CD8-positive, alpha-beta memory T cell (primary cell): ENCODE results near the gene HPN. TPM values are rescaled to one million over a fixed set of nuclear protein-coding genes. Genes with fewer than 3 reads are reported as not detected.
A peak's percentile ranks its signal among the peaks of the same experiment; 100 is the strongest.

Experiments used
- CTCF ChIA-PET: fragments of 350-600 bp; sonication (Branson Sonifier 250); formaldehyde crosslinking; loops from one replicate; lab custom pipeline; 2021; ENCODE audit warnings: antibody characterized with exemption; lab: Charles Lee
- POLR2A ChIA-PET: fragments of 350-600 bp; sonication (Branson Sonifier 250); formaldehyde crosslinking; loops from one replicate; lab custom pipeline; 2021; ENCODE audit warnings: antibody characterized with exemption; lab: Charles Lee
- DNase-seq, 5 donors: peaks; one replicate each; pipeline versions ENCODE4 v3.0.0 to v3.0.0-alpha.2; 2020 to 2022; ENCODE audit warnings: mixed read lengths in 1 of 5
- H3K27ac ChIP-seq: one replicate; pipeline ENCODE4 v1.7.0; 2013; ENCODE audit warnings: low read depth, mild to moderate bottlenecking, low read length, moderate library complexity
- H3K27me3 ChIP-seq: 2 replicates; pipeline ENCODE4 v1.7.0; 2013; ENCODE audit warnings: low read length, mild to moderate bottlenecking; ENCODE audit not compliant: insufficient read depth, poor library complexity, severe bottlenecking
- H3K36me3 ChIP-seq: 2 replicates; pipeline ENCODE4 v1.7.0; 2013; ENCODE audit warnings: mild to moderate bottlenecking, low read length, moderate library complexity; ENCODE audit not compliant: insufficient read depth
- H3K4me1 ChIP-seq: 2 replicates; pipeline ENCODE4 v1.7.0; 2013; ENCODE audit warnings: mild to moderate bottlenecking, low read length, moderate library complexity; ENCODE audit not compliant: insufficient read depth
- H3K4me3 ChIP-seq: 2 replicates; pipeline ENCODE4 v1.7.0; 2013; ENCODE audit warnings: mild to moderate bottlenecking, low read length
- H3K9me3 ChIP-seq: 2 replicates; pipeline ENCODE4 v1.7.0; 2013; ENCODE audit warnings: mild to moderate bottlenecking, low read length
- H3K27ac Mint-ChIP-seq, 8 donors: one replicate each; pipeline ENCODE4 v1.8.0; 2020 to 2021; ENCODE audit warnings: mixed read lengths in 8 of 8, mild to moderate bottlenecking in 6 of 8, inconsistent platforms in 3 of 8, moderate library complexity in 3 of 8
- H3K27me3 Mint-ChIP-seq, 2 donors: one replicate each; pipeline ENCODE4 v1.8.0; 2020 to 2021; ENCODE audit warnings: mixed read lengths in 2 of 2, mild to moderate bottlenecking in 1 of 2, moderate library complexity in 1 of 2
- H3K36me3 Mint-ChIP-seq, 3 donors: one replicate each; pipeline ENCODE4 v1.8.0; 2020 to 2021; ENCODE audit warnings: mixed read lengths in 3 of 3, inconsistent platforms in 1 of 3, mild to moderate bottlenecking in 1 of 3
- H3K4me1 Mint-ChIP-seq, 3 donors: one replicate each; pipeline ENCODE4 v1.8.0; 2020 to 2021; ENCODE audit warnings: mixed read lengths in 3 of 3, inconsistent platforms in 1 of 3, mild to moderate bottlenecking in 1 of 3
- H3K4me3 Mint-ChIP-seq, 7 donors: one replicate each; pipeline ENCODE4 v1.8.0; 2020 to 2021; ENCODE audit warnings: mixed read lengths in 7 of 7, mild to moderate bottlenecking in 6 of 7, moderate library complexity in 4 of 7, inconsistent platforms in 2 of 7
- H3K9me3 Mint-ChIP-seq, 5 donors: one replicate each; pipeline ENCODE4 v1.8.0; 2020 to 2022; ENCODE audit warnings: mixed read lengths in 5 of 5, mild to moderate bottlenecking in 3 of 5, moderate library complexity in 2 of 5, inconsistent platforms in 1 of 5
- polyA plus RNA-seq: library from polyadenylated mRNA; unstranded; fragments of 300-500 nt; fragmentation: Illumina TruSeq; gene quantifications from one replicate; pipeline ENCODE4 v1.2.3, GENCODE V29; 2021
- total RNA-seq, 2 experiments: library from RNA; stranded (reverse); gene quantifications; one replicate each; pipeline ENCODE4 v1.2.3, GENCODE V29; 2021

HPN gene
- total and polyA plus RNA-seq, 3 experiments from 2014 or later, result 0.53 TPM; not detected in 2

- H3K27me3 ChIP-seq, result no peaks in the 10 kb centered on the region
- Mint-ChIP-seq H3K27me3 (peaks cover under 1 to 3% of the 10 kb centered on the region in 2 donors), H3K27ac (peak overlapping the region in 1 of 8 donors; percentile 1), H3K4me1 (peaks cover 0 to 3% (median 2%) of the 10 kb centered on the region in 3 donors), H3K9me3 (no peaks in the 10 kb centered on the region), H3K4me3 (no peak overlapping the region), H3K36me3 (no peaks in the 10 kb centered on the region)
- no peak overlapping the region for H3K4me3 ChIP-seq
- no peak for DNase-seq
- no peak overlapping the region for H3K27ac ChIP-seq
- no peaks in the 10 kb centered on the region for H3K36me3 ChIP-seq
- H3K9me3 ChIP-seq, result no peaks in the 10 kb centered on the region
- peaks cover 2% of the 10 kb centered on the region for H3K4me1 ChIP-seq
- ChIA-PET CTCF (interaction anchor here (1.5 kb wide), 1 partner anchor 18 kb away, joined by 4 read pairs; no protein-coding TSS in a partner anchor), POLR2A (no interaction called here)
Measured at GRCh38 chr19:35061583-35062373, 20.3 kb downstream of the HPN start.

GRCh38 chr19:35062942-35063341 is 21.4 kb downstream of the HPN start:
- peaks cover 4 to 8% (median 7%) of the 10 kb centered on the region in 3 donors for H3K4me1 Mint-ChIP-seq
- H3K4me1 ChIP-seq, result peaks cover 8% of the 10 kb centered on the region
- H3K27me3 ChIP-seq, result no peaks in the 10 kb centered on the region
- peaks cover 0 to 3% of the 10 kb centered on the region in 2 donors for H3K27me3 Mint-ChIP-seq
- ChIA-PET CTCF (no interaction called here), POLR2A (no interaction called here)
- no peaks in the 10 kb centered on the region for H3K36me3 Mint-ChIP-seq
- no peaks in the 10 kb centered on the region for H3K9me3 Mint-ChIP-seq
- H3K27ac ChIP-seq, result no peak overlapping the region
- no peak overlapping the region for H3K4me3 ChIP-seq
- no peaks in the 10 kb centered on the region for H3K36me3 ChIP-seq
- DNase-seq, result no peak
- no peaks in the 10 kb centered on the region for H3K9me3 ChIP-seq
- no peak overlapping the region for H3K27ac Mint-ChIP-seq
- H3K4me3 Mint-ChIP-seq, result no peak overlapping the region

- H3K4me3 ChIP-seq, result no peak overlapping the region
- Mint-ChIP-seq H3K27ac (peak overlapping the region in 3 of 8 donors; percentile 28 to 68 (median 36)), H3K4me3 (no peak overlapping the region), H3K27me3 (peaks cover 0 to 3% of the 10 kb centered on the region in 2 donors), H3K4me1 (peaks cover 4 to 8% (median 7%) of the 10 kb centered on the region in 3 donors), H3K9me3 (no peaks in the 10 kb centered on the region), H3K36me3 (no peaks in the 10 kb centered on the region)
- H3K4me1 ChIP-seq, result peaks cover 8% of the 10 kb centered on the region
- no peaks in the 10 kb centered on the region for H3K9me3 ChIP-seq
- DNase-seq, result no peak
- POLR2A ChIA-PET, result no interaction called here
- H3K27ac ChIP-seq, result no peak overlapping the region
- no peaks in the 10 kb centered on the region for H3K36me3 ChIP-seq
- CTCF ChIA-PET, result interaction anchor here (1.4 kb wide), 1 partner anchor 22 kb away, joined by 3 read pairs; no protein-coding TSS in a partner anchor
- H3K27me3 ChIP-seq, result no peaks in the 10 kb centered on the region
Measured at GRCh38 chr19:35063940-35064818, 22.7 kb downstream of the HPN start.

DNA sequence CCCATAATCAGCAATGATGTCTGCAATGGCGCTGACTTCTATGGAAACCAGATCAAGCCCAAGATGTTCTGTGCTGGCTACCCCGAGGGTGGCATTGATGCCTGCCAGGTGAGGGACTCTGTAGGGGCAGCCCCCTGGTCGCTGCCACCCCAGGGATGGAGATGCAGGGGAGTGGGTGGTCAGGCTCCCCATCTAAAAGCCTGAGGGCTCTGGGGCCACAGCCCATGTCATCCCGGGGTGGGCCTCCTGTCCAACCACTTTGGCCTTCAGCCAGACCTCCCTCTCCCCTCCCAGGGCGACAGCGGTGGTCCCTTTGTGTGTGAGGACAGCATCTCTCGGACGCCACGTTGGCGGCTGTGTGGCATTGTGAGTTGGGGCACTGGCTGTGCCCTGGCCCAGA is 24.1 kb downstream of the HPN start:
- Mint-ChIP-seq H3K36me3 (peaks cover 0 to 1% (median 0%) of the 10 kb centered on the region in 3 donors), H3K27me3 (peaks cover 0 to 1% of the 10 kb centered on the region in 2 donors), H3K27ac (peak overlapping the region in 1 of 8 donors; percentile 38), H3K4me3 (no peak overlapping the region), H3K4me1 (peaks cover 4 to 8% (median 7%) of the 10 kb centered on the region in 3 donors), H3K9me3 (peaks cover 0 to 5% (median 0%) of the 10 kb centered on the region in 5 donors)
- Histone ChIP-seq H3K27ac (no peak overlapping the region), H3K36me3 (no peaks in the 10 kb centered on the region), H3K27me3 (no peaks in the 10 kb centered on the region), H3K4me3 (no peak overlapping the region), H3K9me3 (no peaks in the 10 kb centered on the region), H3K4me1 (peaks cover 8% of the 10 kb centered on the region)
- POLR2A ChIA-PET, result no interaction called here
- CTCF ChIA-PET, result interaction anchor here (1.5 to 2.2 kb wide), 3 partner anchors 11 to 52 kb away, joined by 4 to 10 read pairs (median 5); no protein-coding TSS in a partner anchor
- no peak for DNase-seq

DNA sequence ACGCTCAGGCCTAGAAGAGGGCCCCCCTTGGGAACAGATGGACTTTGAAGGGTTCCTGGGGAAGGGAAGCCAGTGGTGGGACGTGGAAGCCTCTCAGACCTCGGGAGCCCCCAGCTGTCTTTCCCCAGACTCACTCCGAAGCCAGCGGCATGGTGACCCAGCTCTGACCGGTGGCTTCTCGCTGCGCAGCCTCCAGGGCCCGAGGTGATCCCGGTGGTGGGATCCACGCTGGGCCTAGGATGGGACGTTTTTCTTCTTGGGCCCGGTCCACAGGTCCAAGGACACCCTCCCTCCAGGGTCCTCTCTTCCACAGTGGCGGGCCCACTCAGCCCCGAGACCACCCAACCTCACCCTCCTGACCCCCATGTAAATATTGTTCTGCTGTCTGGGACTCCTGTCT is 24.6 kb downstream of the HPN start:
- DNase-seq, result no peak
- peaks cover 0 to 1% of the 10 kb centered on the region in 2 donors for H3K27me3 Mint-ChIP-seq
- peaks cover 0 to 6% (median 0%) of the 10 kb centered on the region in 5 donors for H3K9me3 Mint-ChIP-seq
- H3K4me1 ChIP-seq, result peaks cover 8% of the 10 kb centered on the region
- ChIA-PET POLR2A (interaction anchor here (0.5 kb wide), 1 partner anchor 830 kb away, joined by 3 read pairs; no protein-coding TSS in a partner anchor), CTCF (interaction anchor here (0.7 to 2.2 kb wide), 12 partner anchors 12 to 260 kb away, joined by 3 to 13 read pairs (median 4); no protein-coding TSS in a partner anchor)
- H3K36me3 ChIP-seq, result no peaks in the 10 kb centered on the region
- H3K27me3 ChIP-seq, result no peaks in the 10 kb centered on the region
- peaks cover 4 to 8% (median 7%) of the 10 kb centered on the region in 3 donors for H3K4me1 Mint-ChIP-seq
- H3K4me3 Mint-ChIP-seq, result no peak overlapping the region
- peaks cover 0 to 3% (median 0%) of the 10 kb centered on the region in 3 donors for H3K36me3 Mint-ChIP-seq
- no peaks in the 10 kb centered on the region for H3K9me3 ChIP-seq
- peak overlapping the region in 1 of 8 donors; percentile 74 for H3K27ac Mint-ChIP-seq
- no peak overlapping the region for H3K4me3 ChIP-seq
- H3K27ac ChIP-seq, result no peak overlapping the region

- peaks cover 4 to 8% (median 7%) of the 10 kb centered on the region in 3 donors for H3K4me1 Mint-ChIP-seq
- Histone ChIP-seq H3K27me3 (no peaks in the 10 kb centered on the region), H3K4me1 (peaks cover 8% of the 10 kb centered on the region), H3K9me3 (no peaks in the 10 kb centered on the region), H3K36me3 (no peaks in the 10 kb centered on the region), H3K27ac (no peak overlapping the region), H3K4me3 (no peak overlapping the region)
- no peaks in the 10 kb centered on the region for H3K27me3 Mint-ChIP-seq
- peaks cover 0 to 6% (median 0%) of the 10 kb centered on the region in 5 donors for H3K9me3 Mint-ChIP-seq
- peak overlapping the region in 2 of 7 donors; percentile 19 for H3K4me3 Mint-ChIP-seq
- peaks cover 0 to 3% (median 0%) of the 10 kb centered on the region in 3 donors for H3K36me3 Mint-ChIP-seq
- CTCF ChIA-PET, result interaction anchor here (0.7 to 2.2 kb wide), 24 partner anchors 12 to 498 kb away, joined by 3 to 13 read pairs (median 4); no protein-coding TSS in a partner anchor
- POLR2A ChIA-PET, result interaction anchor here (0.5 kb wide), 2 partner anchors 38 to 830 kb away, joined by 3 read pairs; no protein-coding TSS in a partner anchor
- H3K27ac Mint-ChIP-seq, result peak overlapping the region in 5 of 8 donors; percentile 36 to 68 (median 64)
- DNase-seq, result peak; percentile 77 to 91 (median 83)
Measured at GRCh38 chr19:35066691-35067563, 25.4 kb downstream of the HPN start.
